Measurements from ENCODE around the gene IGFN1.
"Not testable (repeated sequence)": the region's sequence is repeated elsewhere in the genome, so short reads cannot be mapped to it uniquely, and the experiment has no call there.

Gene IGFN1

DNA sequence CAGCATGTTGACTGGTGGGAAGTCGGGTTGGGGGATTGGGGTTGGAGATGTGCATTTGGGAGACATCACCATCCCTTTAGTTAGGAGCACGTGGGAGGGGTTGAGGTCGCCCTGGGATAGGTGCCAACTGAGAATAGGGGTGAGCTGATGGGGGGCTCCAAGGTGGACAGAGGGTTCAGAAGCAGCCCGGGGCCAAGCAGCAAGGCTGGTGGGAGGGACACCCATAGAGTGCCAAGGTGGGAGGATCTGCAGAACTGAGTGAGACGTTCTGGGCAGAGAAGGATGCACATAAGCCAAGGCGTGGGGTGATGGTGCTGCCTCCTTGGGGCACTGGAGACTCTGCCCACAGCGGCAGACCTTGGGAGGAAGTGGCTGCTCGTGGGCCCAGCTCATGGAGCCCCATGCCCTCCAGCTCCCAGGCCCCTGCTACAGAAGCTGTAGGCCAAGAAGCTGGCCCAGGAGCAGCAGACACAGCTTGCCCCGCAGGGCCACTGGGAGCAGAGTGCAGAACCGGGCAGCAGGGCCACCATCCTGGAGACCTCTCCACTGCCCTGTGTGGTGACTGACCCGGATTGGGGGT, 61.3 kb downstream of the IGFN1 start:
- DNase-seq = no peak

DNA sequence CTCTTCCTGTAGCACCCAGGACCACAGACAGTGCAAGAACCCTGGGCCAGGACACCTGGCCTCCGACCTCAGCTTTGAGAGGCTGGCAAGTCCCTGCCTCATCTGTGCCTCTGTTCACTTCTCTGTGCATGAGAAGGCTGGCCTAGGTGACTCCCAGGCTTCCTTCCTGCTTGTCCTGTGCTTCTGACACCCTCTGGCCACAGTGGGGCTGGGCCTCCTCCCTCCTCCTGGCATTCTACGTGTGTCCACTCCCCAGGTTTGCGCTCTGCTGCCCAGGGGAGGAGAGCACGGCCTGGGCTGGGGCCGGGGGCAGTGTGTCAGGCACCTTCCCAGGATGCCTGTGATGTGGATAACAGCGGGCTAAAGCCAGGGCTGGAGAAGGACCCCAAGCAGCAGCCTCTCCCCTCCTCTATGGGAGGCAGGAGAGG, 62.3 kb downstream of the IGFN1 start:
- DNase-seq = no peak

DNA sequence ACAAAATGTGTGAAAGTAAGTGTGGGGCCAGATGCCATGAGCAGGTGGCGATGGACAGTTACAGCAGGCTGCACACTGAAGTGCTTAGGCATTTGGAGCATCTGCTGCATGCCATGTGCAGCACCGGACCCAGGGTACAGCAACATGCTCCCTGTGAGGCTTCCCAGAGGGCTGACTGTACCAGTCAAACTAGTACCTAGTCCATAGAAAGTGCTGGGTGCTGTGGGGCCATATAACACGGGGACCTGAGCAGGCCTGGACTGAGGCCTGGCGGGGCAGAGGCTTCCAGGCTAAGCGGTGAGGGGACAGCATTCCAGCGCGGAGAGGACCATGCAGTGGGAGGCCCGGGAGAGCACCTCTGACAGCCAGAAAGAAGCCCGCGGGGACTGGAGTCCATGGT, 62.8 kb downstream of the IGFN1 start:
- no peak for DNase-seq

DNA sequence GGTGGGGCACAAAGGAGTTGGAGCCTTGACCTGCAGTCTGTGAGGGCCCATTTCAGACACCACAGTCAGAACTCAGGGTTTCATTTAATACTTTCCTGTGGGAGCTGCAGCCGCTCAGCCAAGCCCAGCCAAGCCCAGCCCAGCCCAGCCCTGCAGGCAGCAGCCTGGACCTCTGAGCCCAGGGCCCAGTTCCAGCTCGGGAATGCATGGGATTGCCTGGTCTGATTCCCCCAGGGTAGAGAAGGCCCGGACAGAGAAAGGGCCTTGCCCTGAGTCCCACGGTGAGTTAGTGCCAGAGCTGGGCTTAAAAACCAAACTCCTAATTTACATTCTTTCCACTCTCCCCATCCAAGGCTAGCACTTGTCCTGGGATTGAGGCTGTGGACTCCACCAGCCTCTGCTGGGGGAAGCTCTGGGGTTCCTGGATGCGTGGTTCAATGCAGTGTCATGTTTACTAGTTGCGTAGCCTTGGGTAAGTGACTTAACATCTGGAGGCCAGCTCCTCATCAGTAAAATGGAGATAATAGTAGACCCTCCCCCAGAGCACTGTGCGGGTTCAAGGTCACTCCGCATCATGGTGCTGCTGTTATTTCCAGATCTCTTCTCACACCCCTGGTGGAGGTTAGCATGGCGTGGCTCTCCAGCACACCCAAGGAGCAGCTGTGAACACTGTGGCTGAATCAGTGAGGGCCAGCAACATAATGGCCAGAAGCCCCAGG, 63.4 kb downstream of the IGFN1 start:
- no peak for DNase-seq

DNA sequence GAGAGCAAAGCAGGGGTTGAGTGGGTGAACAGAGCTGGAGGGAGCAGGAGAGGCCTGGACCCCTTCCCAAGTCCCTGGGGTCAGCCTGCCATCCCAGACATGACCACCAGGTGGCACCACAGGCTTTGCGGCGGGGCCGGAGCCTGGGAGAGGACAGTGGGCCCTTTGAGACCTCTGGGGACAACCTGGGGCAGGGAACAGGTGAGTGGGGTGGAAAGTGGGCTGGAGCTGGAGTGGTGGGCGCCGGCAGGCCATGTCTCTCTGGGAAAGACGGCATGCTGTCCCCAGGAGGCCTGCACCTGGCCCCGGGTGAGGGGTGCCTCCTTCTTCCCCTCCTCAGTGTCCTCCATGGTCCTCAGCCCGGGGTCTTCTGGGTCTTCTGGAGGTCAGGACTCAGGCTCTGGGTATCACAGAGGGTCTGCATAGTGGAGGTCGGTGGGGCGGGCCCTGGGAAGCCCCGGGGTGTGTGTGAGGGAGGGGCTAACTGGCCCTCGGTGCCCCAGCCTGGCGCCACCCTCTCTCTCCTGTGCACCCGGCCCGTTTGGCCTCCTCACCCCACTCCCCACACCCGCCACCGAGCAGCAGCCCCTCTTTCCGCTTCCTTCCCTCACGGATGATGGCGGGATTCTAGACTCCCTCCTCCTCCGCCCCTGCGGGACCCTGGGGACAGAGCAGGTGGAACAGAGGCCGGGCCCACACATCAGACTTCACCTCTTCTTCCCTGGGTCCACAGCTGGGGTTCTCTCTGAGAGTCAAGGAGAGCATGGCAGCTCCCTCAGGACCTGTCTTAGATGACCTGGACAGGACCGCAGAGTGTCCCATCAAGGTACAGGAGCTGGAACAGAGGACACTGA, 64.2 kb downstream of the IGFN1 start:
- DNase-seq = peak; percentile 65

DNA sequence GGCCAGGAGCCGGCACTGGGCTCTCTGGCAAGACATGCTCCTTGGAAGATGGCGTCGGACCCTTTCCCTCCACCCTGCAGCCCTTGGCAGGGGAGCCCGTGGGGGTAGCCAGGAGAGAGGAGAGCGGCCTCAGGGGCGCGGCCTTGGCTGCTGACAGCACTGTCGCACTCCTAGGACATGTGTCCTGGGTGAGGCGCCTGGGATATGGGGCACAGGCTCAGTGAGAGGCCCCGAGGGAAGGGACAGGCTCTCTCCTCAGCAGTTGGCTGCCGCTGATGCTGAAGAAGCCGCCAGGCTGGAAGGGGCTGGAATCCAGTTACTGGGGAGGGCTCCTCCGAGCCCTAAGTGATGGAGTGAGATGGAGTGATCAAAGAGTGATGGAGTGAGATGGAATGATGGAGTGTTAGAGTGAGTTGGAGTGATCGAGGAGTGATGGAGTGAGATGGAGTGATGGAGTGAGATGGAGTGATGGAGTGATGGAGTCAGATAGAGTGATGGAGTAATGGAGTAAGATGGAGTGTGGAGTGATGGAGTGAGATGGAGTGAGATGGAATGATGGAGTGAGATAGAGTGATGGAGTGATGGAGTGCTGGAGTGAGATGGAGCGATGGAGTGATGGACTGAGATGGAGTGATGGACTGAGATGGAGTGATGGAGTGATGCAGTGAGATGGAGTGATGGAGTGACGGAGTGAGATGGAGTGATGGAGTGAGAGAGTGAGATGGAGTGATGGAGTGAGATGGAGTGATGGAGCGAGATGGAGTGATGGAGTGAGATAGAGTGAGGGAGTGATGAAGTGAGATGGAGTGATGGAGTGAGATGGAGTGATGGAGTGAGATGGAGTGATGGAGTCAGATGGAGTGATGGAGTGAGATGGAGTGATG, 65.1 kb downstream of the IGFN1 start:
- DNase-seq = no peak

DNA sequence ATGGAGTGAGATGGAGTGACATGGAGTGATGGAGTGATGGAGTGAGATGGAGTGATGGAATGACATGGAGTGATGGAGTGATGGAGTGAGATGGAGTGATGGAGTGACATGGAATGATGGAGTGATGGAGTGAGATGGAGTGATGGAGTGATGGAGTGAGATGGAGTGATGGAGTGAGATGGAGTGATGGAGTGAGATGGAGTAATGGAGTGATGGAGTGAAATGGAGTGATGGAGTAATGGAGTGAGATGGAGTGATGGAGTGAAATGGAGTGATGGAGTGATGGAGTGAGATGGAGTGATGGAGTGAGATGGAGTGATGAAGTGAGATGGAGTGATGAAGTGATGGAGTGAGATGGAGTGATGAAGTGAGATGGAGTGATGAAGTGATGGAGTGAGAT, 67.5 kb downstream of the IGFN1 start:
- not testable (repeated sequence) for DNase-seq

DNA sequence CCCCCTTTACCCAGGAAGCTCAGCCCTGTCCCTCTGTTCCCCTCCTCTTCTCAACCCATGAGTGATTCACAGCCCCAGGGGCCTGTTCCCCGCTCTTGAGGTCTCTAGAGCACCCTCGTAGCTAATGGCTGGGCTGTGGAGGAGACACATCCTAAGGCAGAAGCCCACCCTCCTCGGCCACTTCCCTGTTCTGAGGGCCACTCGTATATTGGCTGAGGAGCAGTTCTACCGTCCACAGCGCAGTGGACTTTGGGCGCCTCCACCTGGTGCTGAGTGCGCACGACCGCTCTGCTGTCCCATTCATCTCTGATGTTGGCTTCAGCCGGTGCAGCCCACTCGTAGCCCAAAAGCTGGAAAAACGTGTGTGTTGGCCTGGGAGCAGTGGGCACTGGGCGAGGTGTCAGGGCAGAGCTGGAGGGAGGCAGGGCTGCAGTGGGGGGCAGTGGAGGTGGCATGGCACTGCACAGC, 68.2 kb downstream of the IGFN1 start:
- no peak for DNase-seq

DNA sequence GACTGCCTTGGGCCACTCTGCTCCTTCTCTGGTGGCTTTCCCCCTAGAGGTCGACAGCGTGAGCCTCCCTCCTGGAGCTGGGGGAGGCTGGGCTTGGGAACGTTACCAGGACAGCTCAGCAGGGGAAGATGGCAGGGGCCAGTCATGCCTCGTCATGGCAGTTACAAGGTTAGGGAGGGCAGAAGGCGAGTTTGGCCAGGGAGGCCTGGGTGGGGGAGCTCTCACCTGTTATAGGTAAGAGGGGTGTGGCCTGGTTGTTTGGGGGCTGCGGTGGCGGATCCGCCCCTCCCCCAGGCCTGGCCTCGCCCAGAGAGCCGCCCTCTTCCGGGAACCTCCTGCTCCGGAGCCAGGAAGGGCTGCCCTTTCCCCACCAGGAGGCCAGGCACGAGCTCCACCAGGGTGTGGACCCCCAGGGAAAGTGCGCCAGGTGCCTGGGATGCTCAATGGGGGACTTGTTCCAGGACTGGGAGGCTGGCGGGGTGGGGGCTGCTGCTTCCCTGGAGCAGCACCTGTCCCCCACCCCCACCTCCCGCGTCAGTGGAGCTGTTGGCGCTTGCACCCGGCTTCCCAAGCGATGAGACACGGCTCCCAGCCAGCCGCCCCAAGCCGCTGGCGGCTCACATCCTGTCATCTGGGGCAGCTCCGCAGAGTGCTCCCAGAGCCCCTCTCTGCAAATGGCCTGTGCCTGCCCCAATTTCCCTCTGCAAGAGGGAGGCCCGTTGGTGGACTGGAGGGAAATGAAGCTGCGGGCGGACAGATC, 69.0 kb downstream of the IGFN1 start:
- DNase-seq = no peak

DNA sequence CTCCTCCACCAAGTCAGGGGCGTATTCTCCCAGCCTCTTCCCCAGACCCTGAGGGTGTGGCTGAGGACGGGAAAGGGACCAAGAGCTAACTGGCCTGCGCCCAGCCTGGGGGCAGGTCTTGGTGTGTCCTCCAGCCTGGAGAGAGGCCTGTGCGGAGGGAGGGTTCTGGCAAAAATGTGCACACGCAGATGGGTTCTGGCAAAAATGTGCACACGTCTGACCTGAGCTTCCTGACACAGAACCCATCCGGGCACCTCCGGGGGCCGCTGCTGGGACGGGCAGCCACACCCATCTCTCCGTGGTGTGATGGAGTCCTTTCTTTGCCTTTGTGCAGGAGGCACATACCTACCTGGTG, 69.6 kb downstream of the IGFN1 start:
- no peak for DNase-seq

DNA sequence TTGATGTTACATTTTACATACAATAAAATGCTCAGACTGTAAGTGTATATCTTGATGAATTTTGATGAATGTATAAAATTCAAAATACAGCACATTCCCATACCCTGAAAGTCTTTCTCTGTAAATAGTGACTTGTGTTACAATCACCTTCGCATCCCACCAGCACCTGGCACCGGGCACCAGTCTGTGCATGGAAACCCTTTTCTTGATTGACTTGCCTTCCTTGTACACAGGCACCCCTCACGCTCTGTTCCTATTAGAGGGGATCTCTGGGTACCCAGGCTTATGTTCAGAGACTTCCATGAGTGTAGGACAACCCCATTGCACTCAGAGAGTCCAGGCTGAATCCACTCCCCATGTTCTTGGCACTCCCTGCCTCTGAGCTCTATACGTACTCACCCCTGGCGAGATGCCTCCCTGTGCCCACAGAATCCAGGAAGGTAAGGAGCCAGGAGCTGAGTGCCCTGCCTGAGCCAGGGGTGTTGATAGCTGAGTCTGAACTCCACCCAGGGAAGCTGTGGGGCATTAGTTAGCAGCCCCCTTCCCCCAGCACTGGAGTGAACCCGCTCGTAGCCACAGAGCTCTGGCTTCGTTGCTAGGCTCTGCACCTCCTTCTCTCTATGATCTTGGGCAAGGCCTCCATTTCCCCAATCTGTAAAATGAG, 70.2 kb downstream of the IGFN1 start:
- no peak for DNase-seq

DNA sequence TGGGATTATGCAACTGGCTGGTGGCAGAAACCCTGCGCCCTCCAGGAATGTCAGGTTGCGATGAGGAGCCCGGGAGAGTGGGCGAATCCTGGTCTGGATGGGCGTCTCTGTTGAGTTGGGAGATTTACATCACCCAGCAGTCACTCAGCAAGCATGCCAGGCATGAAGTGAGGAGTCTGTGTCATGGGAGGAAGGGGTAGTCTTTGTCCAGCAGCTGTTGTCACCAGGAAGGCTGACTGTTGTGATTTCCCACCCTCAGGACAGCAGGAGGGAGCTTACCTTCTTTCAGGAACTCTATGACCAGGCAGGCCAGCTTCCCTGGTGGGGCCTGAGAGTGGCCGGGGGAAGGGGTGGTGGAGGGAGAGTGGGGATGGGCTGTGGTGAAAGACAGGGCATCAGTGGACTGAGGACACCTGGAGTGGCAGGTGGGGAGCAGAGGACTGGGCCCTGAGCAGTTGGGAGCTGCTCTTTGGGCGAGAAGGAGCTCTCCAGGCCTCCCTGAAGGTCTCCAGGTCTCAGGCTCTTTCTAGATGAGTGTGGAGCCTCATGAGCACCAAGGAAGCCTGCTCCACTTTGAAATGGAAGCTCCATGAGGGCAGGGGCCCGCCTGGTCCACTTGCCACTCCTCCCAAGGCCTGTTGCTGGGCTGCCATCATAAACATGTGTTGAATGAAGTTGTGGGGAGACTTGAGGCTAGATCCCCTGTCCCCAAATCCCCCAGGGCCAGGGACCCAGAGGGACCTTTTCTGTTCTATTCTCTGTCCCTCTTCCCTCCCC, 71.3 kb downstream of the IGFN1 start:
- DNase-seq = no peak

DNA sequence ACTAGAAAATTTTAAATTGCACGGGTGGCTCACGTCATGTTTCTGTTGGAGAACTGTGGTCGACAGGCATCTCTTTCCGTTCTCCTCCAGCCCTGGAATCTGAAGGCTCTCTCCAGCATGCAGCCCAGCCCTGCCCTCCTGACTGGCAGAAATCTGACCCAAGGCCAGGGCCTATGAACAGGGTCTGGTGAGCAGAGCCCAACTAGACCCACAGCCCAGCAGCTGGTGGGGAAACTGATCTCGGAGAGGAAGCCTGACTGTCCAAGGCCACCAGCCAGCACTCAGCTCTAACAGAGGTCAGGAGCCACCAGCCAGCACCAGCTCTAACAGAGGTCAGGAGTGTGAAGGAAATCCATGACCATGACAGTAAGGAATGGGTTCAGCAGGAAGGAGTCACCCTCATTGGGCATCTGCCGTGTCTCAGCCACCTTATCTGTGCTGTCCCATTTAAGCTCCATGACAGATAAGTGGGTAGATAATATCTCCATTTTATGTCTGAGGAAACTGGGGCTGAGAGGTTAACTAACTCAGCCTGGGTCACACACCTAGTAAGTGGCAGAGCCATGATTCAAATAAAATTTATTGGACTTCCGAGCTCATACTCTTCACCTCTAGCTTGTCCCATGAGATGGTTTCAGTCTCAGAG, 72.5 kb downstream of the IGFN1 start:
- no peak for DNase-seq

DNA sequence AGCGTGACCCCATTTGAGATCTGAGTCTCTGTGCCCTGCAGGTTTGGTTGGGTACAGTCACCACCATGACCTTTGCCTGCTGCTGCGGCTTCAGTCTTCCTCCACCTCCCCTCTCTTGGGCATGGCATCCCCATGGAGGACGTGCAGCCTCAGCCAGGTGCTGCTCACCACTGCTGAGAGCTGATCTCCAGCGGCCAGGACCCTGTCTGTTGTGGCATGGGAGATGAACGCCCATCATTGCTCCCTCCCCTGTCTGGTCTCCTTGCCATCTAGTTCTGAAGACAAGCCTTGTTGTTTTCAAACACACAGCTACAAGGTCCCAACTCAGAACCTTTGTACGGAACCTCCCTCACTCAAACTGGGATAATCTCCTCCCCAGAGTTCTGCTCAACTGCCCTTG, 73.4 kb downstream of the IGFN1 start:
- no peak for DNase-seq

DNA sequence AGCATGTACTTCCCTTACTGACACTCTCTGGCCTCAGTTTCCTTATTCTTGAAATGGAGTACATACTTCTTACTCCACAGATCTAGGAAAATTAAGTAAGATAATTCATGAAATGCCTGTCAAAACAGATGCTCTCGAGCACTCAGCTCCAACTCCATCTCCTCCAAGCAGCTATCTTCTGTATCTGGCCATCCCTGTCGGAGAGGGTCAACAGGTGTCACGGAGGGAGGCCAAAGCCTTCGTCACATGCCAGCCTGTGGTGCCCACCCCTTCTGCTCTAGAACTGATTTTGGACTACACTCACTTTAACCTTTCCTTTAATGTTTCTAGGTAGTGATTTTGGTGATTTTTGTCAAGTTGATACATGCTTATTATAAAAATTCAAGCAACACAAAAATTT, 73.9 kb downstream of the IGFN1 start:
- DNase-seq = no peak

DNA sequence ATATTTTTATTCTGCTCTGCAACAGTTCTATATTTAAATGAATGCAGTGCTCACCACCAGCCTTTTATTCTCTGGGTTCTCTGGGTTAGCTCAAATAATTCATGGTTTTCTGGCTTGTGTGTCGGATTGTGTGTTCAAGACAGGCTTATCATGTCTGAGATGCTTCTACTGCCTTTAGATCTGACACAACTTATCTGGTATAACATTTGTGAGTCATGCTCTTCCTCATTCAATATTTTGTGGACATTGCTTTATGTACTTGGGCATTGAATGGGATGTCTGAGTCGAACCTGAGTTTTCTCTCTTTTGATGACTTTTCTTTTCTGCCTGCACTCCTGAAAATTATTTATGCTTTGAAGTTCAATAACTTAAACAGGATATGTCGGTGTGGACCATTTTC, 75.1 kb downstream of the IGFN1 start:
- no peak for DNase-seq

DNA sequence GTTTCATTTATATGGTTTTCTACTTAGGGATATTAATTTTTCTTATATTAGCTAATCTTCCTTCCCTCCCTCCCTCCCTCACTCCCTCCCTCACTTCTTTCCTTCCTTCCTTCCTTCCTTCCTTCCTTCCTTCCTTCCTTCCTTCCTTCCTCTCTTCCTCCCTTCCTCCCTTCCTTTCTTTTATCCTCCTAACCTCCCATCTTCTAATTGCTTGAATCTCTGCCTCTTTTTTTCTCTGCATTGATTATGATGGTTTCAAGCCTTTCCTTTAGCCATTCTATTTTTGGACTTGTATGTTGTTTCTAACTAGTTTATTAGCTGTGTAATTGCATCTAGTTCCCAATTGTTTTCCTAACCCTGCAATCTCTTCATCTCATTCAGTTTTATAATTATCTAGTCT, 75.7 kb downstream of the IGFN1 start:
- no peak for DNase-seq

DNA sequence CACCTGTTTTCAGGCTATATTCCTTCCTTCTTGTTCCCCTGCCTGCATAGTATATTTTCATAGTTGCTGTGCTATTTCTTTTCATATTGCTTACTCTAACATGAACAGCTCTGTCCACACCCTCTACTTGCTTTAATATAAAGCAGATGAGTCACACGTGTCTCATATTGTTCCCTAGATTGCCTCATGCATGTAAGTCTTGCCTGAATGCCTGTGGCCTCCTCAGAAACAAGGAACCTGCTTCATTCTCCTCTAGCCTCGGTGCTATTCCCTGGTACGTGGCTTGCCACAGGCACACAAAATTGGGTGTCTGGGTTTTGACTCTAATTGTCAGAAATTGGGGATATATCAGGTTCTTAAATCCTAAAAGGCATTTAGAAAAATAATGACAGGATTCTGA, 76.2 kb downstream of the IGFN1 start:
- DNase-seq = no peak

DNA sequence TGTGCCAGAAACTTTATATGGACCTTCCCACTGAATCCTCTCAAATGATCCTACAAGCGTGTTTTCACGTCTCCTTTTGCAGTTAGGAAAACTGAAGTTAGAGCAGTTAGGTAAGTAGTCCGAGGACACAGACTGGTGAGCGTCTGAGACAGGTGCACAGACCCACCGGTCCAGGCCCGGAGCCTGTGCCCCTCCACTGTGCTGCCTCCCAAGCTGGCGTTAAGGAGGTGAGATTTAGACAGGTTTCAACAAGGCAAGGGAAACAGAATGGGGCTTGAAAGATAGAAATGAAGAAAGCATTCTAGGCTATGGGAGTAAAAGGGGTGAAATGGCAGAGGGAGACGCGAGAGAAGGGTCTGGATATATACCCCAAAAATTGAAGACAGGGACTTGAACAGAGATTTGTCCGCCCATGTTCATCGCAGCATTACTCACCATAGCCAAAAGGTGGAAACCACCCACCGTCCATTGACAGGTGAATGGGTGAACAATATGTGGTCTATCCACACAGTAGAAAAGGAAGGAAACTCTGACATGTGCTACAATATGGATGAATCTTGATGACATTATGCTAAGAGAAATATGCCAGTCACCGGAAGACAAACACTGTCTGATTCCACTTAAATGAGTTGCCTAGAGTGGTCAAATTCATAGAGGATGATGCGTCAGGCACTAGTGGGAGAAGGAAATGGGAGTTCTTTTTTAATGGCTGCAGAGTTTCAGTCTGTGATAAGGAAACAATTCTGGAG, 77.0 kb downstream of the IGFN1 start:
- no peak for DNase-seq

Measured in stimulated activated CD4-positive, alpha-beta T cell treated with anti-CD3 and anti-CD28 coated beads, Interleukin-4, amount 100 ng/mL, for 24 hours (primary cell).